ENCODE measurements around the gene ACSS3. TPM values are rescaled to one million over a fixed set of nuclear protein-coding genes. Genes with fewer than 3 reads are reported as not detected.

ACSS3 gene
- polyA plus RNA-seq, 1 donor (not counting 4 experiments of a cell fraction or from before 2014, with no cell fraction given) = 0.30 TPM

- Histone ChIP-seq H3K79me2 (ENCODE audit: control insufficient read depth, insufficient read depth, low read length) (no peaks in the 10 kb centered on the region), H2AFZ (ENCODE audit: control insufficient read depth, low read length) (no peak overlapping the region), H3K27ac (ENCODE audit: control insufficient read depth, insufficient read depth, low read length) (no peak overlapping the region), H3K4me2 (ENCODE audit: control insufficient read depth, extremely low read depth, insufficient read depth, low read depth, low read length) (no peak overlapping the region), H3K9me3 (ENCODE audit: control insufficient read depth, low read depth, low read length) (no peaks in the 10 kb centered on the region), H3K36me3 (ENCODE audit: control insufficient read depth in 2 of 2, extremely low read depth in 1 of 2, insufficient read depth in 2 of 2, low read length in 2 of 2) (no peaks in the 10 kb centered on the region), H4K20me1 (ENCODE audit: control insufficient read depth, extremely low read depth, insufficient read depth, low read length) (no peaks in the 10 kb centered on the region), H3K4me3 (ENCODE audit: control insufficient read depth in 2 of 3, extremely low read depth in 1 of 3, insufficient read depth in 2 of 3, low read depth in 1 of 3, low read length in 3 of 3) (no peak overlapping the region), H3K9me1 (ENCODE audit: control insufficient read depth, extremely low read depth, insufficient read depth, low read length) (no peaks in the 10 kb centered on the region), H3K27me3 (ENCODE audit: control insufficient read depth, extremely low read depth, insufficient read depth, low read length) (peaks cover 12% of the 10 kb centered on the region), H3K9ac (ENCODE audit: control insufficient read depth, extremely low read depth, insufficient read depth, low read length) (no peak overlapping the region), H3K4me1 (ENCODE audit: control insufficient read depth, extremely low read depth, insufficient read depth, low read length) (peaks cover 10% of the 10 kb centered on the region)
- TF ChIP-seq EZH2 (IDR thresholded peaks at IDR 0.05; ENCODE audit: low read length) = no peak
- dilution Hi-C loops (cut with MboI; ENCODE audit: extremely low pct_ligation_motif_present, low sequenced_read_pairs) = no loop called here
- DNase-seq (ENCODE audit: low read depth, low spot score) = no peak
- no peak for FAIRE-seq
Observed at GRCh38 chr12:81079280-81080076, 1.6 kb downstream of the ACSS3 start.

- H3K4me3 ChIP-seq (ENCODE audit: control insufficient read depth in 2 of 3, extremely low read depth in 1 of 3, insufficient read depth in 2 of 3, low read depth in 1 of 3, low read length in 3 of 3) = no peak overlapping the region
- no peaks in the 10 kb centered on the region for H3K9me1 ChIP-seq (ENCODE audit: control insufficient read depth, extremely low read depth, insufficient read depth, low read length)
- H3K9ac ChIP-seq (ENCODE audit: control insufficient read depth, extremely low read depth, insufficient read depth, low read length) = no peak overlapping the region
- H3K4me2 ChIP-seq (ENCODE audit: control insufficient read depth, extremely low read depth, insufficient read depth, low read depth, low read length) = no peak overlapping the region
- H3K79me2 ChIP-seq (ENCODE audit: control insufficient read depth, insufficient read depth, low read length) = no peaks in the 10 kb centered on the region
- peaks cover 10% of the 10 kb centered on the region for H3K4me1 ChIP-seq (ENCODE audit: control insufficient read depth, extremely low read depth, insufficient read depth, low read length)
- FAIRE-seq (no peak), DNase-seq (ENCODE audit: low read depth, low spot score) (no peak)
- no peaks in the 10 kb centered on the region for H3K9me3 ChIP-seq (ENCODE audit: control insufficient read depth, low read depth, low read length)
- H3K27me3 ChIP-seq (ENCODE audit: control insufficient read depth, extremely low read depth, insufficient read depth, low read length) = peaks cover 12% of the 10 kb centered on the region
- no peak overlapping the region for H2AFZ ChIP-seq (ENCODE audit: control insufficient read depth, low read length)
- H4K20me1 ChIP-seq (ENCODE audit: control insufficient read depth, extremely low read depth, insufficient read depth, low read length) = no peaks in the 10 kb centered on the region
- dilution Hi-C loops (cut with MboI; ENCODE audit: extremely low pct_ligation_motif_present, low sequenced_read_pairs) = no loop called here
- H3K27ac ChIP-seq (ENCODE audit: control insufficient read depth, insufficient read depth, low read length) = no peak overlapping the region
- no peak for TF ChIP-seq EZH2 (IDR thresholded peaks at IDR 0.05; ENCODE audit: low read length)
- no peak for TF ChIP-seq CTCF (optimal IDR thresholded peaks at IDR 0.05 in 1 of 3, IDR thresholded peaks at IDR 0.05 in 1 of 3, conservative IDR thresholded peaks at IDR 0.05 in 1 of 3; ENCODE audit: extremely low read depth in 1 of 3, insufficient read depth in 2 of 3, low read length in 3 of 3)
- no peaks in the 10 kb centered on the region for H3K36me3 ChIP-seq (ENCODE audit: control insufficient read depth in 2 of 2, extremely low read depth in 1 of 2, insufficient read depth in 2 of 2, low read length in 2 of 2)
Observed at GRCh38 chr12:81080431-81080983, 2.6 kb downstream of the ACSS3 start.

Data from keratinocyte (primary cell).